SKM-1 (cell line): Measurements from ENCODE around the gene POC5.
"Not testable (repeated sequence)": the region's sequence is repeated elsewhere in the genome, so short reads cannot be mapped to it uniquely, and the experiment has no call there.

Experiments used
- DNase-seq: peaks from one replicate; lab custom pipeline; 2025; ENCODE audit not compliant: unreplicated experiment; lab: John Stamatoyannopoulos, UW

The POC5 gene

GRCh38 chr5:75706016-75706415 is 11.2 kb downstream of the POC5 start:
- DNase-seq = no peak

GRCh38 chr5:75701856-75702255 is 15.4 kb downstream of the POC5 start:
- DNase-seq = no peak

- not testable (repeated sequence) for DNase-seq
Measured at GRCh38 chr5:75695472-75696351, 21.5 kb downstream of the POC5 start.

DNA sequence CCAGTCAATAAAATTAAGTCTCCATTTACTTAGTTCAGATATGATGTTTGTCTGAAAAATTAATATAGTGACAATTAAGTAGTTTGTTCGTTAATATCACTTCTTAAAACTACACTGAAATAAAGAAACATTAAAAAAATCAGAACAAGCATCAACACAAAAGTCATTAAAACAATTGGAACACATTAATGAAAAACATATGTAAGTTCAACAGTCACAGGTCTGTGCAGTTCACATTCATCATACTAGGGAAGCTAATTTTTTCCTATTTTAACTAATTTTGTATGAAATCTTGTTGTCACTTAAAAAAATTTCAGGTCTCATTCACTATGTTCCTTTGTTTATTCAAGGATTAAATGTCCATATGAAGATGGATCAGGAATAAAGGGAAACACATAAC is 22.5 kb downstream of the POC5 start:
- no peak for DNase-seq

DNA sequence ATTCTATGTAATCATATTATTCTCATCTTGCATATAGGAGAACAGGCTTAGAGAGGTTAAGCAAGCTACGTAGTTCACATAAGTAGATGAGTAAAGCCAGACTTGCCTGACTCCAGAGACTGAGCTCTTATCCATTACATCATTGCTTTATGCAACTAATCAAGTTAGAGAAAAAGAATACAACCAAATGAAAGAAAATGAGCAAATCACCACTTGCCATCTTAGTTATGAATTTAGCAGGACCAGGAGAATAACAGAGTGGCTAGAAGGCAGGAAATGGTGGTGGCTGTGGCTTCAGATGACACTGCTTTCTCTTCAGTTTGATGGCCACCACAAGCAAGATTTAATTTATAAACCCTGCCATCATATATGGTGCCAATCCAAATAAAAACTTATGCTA is 26.6 kb downstream of the POC5 start:
- DNase-seq = no peak

GRCh38 chr5:75686480-75686879 is 30.8 kb downstream of the POC5 start:
- DNase-seq = no peak

- DNase-seq = no peak
Measured at GRCh38 chr5:75685141-75685540, 32.1 kb downstream of the POC5 start.

DNA sequence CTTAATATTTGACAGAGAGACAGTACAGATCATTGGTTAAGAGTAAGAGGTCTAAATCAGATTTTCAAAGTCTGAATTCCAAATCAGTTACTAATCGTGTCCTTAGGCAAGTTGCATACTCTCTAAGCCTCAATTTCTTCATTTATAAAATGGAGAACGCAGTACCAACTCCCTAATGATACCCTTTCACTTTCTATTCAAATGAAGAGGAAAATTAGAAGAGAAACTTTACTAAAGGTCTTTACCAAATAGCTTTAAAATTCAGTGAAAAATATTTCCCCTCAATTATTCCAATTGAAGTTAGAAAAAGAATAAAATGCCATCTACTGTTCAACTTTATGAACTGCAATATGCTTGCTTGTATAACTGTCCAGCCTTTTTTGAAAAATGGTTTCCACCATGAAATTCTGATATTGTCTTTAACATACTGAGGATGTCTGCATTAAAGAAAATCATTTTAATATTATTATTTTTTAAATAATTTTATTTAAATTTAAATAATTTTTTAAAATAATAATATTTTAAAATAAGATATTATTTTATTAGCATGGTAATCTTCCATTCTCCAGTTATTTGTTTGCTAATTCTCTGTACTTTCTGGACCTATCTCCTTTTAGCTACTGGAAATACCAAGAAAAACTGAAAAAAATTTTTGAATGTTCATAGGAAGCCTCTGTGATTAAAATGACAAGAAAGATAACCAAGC is 36.0 kb downstream of the POC5 start:
- DNase-seq = peak; percentile 6

- DNase-seq = no peak
Measured at GRCh38 chr5:75678155-75678554, 39.1 kb downstream of the POC5 start.

DNA sequence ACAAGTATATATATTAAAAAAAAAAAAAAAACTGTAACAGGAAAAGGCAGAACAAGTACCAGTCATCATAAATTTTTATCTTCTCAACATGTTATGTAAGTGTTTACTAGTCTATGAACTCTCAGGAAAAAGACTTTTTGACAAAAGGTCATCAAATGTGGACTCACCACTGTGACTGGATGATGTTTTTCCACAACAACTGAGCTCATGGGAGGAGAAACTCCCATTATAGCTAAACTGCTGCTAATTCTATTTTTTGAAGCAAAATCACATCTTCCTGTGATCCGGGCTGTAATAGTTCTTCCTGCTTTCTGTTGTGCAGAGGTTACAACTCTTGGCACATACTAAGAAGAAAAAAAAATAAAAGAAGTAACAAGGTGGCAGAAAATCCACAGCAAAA is 39.6 kb downstream of the POC5 start:
- DNase-seq = no peak

DNA sequence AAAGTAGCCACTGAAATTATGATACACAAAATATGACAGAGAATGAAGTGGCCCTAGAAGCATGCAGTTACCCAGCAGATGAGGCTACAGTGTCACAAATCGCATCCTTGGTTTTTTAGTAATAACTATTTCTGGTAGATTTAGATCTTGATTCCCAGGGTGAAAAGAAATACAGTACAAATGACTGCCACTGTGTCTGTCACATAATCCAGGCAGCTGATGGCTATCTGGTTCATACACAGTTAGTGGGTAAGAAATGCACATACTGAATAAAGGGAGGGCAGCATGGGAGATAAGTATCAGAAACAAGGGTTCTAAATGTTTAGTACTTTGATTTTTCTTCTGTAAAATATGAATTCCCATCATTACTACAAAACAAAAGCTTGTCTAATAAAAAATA is 41.5 kb downstream of the POC5 start:
- DNase-seq = no peak

DNA sequence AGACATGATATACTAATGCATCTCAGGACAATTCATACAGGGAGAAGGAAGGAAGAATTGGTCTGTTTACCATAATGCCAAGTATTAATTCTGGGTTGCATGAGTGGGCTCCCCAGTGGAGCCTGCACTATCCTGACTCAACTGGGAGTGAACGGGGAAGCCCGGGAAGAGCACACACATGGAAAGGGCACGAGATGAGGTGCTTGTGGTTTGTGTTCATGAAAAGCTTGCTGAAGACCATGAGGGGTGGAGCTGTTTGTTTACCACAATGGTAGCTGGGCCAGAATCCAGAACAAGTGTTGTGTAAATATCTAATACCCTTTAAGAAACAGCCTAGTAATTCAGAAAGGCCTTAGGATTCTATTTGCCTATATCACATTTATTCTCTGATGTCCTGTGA is 44.6 kb downstream of the POC5 start:
- no peak for DNase-seq

GRCh38 chr5:75671506-75671905 is 45.7 kb downstream of the POC5 start:
- DNase-seq = no peak

GRCh38 chr5:75670577-75670976 is 46.7 kb downstream of the POC5 start:
- DNase-seq = no peak

GRCh38 chr5:75668977-75669689 is 48.1 kb downstream of the POC5 start:
- DNase-seq = no peak

DNA sequence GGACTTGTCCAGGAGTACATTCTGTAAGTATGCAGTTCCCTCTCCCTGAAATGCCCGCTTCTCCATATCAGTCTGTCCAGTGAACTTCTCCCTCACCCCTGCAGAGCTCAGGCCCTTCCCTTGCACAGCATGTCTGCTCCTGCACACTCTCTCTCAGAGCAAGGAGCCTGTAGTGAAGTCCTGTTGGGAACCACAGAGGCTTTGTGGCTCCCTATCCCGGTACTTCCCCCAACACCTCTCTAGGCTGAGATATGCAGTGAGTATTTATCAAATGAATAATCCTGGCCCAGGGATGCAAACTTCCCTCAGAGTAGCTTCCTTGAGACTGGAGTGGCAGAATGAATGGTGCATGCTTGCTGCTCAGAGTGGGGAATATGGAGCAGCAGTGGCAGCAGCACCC is 48.8 kb downstream of the POC5 start:
- DNase-seq = no peak

DNA sequence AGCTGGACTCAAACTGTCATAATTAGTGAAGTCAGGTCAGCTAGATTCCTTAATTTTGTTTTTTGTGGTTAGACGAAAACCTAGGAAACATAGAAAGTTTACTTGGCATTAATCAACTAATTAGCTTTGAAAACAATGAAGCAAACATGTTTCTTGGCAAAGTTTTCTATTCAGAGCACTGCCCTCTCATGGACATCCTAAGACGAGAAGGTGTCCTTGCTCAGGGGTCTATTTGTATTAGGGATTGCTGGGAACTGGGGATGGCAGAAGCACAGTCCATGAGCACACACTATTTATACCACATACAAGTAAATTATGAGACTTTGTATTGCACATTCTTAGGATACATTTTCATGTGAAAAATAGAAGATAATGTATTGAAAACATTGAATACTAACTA is 49.7 kb downstream of the POC5 start:
- DNase-seq = no peak

DNA sequence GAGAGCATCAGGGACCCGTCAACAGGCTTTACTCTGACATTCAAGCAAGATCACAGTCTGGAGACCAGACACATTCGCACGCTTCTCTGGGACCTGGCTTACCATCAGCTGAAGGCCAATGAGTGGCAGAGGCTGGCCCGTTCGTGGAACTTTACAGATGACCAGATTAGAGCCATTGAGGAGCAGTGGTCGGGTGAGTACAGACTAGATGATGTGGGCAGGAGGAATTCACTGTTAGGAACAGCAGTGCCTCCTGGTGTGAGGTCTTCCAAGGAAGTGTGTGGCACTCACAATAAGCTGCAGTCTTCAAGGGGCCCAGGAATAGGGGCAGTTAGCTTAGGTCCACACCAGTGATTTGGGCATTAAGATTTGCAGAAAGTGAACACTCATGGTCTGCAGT is 50.4 kb downstream of the POC5 start:
- no peak for DNase-seq

GRCh38 chr5:75664979-75665378 is 52.3 kb downstream of the POC5 start:
- DNase-seq = no peak

DNA sequence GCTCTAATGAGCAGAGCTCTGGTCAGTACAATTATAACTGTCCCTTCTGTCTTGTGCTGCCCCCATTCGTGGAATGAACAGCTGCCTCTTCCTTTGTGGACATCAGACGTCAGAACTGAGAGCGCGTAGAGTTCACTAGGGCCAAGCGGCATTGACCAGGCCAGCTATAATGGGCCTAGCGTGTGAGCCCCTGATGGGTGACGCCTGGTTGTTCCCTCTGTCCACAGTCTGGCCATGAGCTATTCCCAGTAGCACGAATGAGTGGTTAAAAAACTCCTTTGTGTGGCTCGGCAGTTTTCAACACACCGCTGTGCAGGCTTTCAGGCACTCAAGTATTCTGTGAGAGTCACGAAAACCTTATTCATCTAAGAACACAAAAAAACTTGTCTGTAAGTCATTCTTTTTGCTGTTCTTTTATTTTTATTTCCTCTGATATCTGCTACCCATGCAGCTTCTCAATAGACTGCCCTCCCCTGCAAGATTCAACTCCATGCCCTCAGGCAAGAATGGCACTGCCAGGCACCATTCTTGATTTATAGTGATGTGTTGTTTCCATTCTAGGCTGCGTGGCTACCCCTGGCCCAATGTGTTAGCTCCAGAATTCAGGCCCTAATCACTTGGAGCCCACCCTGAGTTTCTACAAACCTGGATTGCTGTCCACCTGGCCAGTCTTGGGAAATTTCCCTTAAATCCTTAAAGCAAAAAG is 53.5 kb downstream of the POC5 start:
- no peak for DNase-seq

- DNase-seq = no peak
Measured at GRCh38 chr5:75662061-75662460, 55.2 kb downstream of the POC5 start.
